ENCODE results near the gene FHOD3. TPM values are rescaled to one million over a fixed set of nuclear protein-coding genes. Genes with fewer than 3 reads are reported as not detected.

The FHOD3 gene
- total and polyA plus RNA-seq, 2 of the 13 experiments (the other 11 are each of a cell fraction or from before 2014, with no cell fraction given) = 0.07 TPM; not detected in 1

DNA sequence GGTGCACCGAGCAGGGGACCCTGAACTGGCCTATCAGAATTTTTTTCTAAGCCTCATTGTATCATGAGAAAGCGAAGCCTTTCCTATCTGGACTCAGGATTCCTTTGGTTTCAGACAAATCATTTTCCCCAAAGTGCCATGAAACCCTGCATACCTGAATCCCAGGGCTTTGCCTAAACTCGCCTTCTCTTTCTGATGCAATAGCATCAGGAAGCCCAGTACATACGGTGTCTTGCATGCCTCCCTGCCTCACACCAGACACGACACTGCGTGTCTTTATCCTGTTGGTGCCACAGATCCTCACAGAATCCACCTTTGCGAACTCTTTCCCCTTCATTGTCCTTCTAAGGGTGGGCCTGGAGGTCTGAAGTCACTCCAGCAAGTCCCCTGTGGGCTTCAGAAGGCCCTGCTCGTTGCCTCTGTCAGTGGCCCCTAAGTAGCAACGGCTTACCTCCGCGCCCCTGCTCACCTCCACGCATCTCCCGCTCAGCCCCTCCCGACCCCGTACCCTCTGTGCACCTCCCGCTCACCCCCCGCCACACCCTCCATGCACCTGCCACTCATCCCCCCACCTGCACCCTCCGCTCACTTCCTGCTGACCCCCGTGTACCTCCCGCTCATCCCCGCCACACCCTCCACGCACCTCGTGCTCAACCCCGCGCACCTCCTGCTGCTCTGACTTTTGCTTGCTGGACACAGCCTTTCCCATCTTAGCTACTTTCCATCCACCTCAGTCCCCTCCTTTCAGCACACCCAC lies 447.9 kb downstream of the FHOD3 start:
- intact Hi-C loops (cut with micrococcal nuclease; ENCODE audit: unreplicated experiment) (no loop called here), in situ Hi-C loops (cut with HindIII; ENCODE audit: extremely low pct_ligation_motif_present, low pct_unique_long_range_greater_than_20kb) (no loop called here)
- BruUV-seq (replicated peaks) = no TSS peak
- no peak for TF ChIP-seq NR2F1 (CRISPR knock-in tag; IDR thresholded peaks at IDR 0.05)
- no peak for TF ChIP-seq ZNF282 (IDR thresholded peaks at IDR 0.05; ENCODE audit: partially characterized antibody)
- TF ChIP-seq, protein P1, sequence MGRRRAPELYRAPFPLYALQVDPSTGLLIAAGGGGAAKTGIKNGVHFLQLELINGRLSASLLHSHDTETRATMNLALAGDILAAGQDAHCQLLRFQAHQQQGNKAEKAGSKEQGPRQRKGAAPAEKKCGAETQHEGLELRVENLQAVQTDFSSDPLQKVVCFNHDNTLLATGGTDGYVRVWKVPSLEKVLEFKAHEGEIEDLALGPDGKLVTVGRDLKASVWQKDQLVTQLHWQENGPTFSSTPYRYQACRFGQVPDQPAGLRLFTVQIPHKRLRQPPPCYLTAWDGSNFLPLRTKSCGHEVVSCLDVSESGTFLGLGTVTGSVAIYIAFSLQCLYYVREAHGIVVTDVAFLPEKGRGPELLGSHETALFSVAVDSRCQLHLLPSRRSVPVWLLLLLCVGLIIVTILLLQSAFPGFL (CRISPR knock-in tag; IDR thresholded peaks at IDR 0.05) = no peak
- no peak for TF ChIP-seq ZFP82 (CRISPR knock-in tag; IDR thresholded peaks at IDR 0.05; ENCODE audit: borderline replicate concordance)
- no peak for TF ChIP-seq ZSCAN29 (CRISPR knock-in tag; conservative IDR thresholded peaks at IDR 0.05)
- TF ChIP-seq NBN (conservative IDR thresholded peaks at IDR 0.05) = no peak
- no peak for TF ChIP-seq AGO1 (IDR thresholded peaks at IDR 0.05; ENCODE audit: low read depth, low read length, poor library complexity, severe bottlenecking)
- TF ChIP-seq GFI1 (CRISPR knock-in tag; IDR thresholded peaks at IDR 0.05; ENCODE audit: borderline replicate concordance) = no peak
- TF ChIP-seq SMAD9 (CRISPR knock-in tag; IDR thresholded peaks at IDR 0.05) = no peak
- ATAC-seq (no peak), FAIRE-seq (no peak), DNase-seq (ENCODE audit: low spot score) (no peak)
- Histone ChIP-seq H3K27ac (ENCODE audit: extremely low read length, insufficient read depth, low read length) (no peak overlapping the region), H3K9ac (ENCODE audit: insufficient read depth, low read depth, low read length) (no peak overlapping the region), H3K4me1 (ENCODE audit: insufficient read depth, low read length) (no peaks in the 10 kb centered on the region), H3K4me3 (replicated peaks in 1 of 3; ENCODE audit: insufficient read depth in 1 of 3, low read depth in 2 of 3, low read length in 3 of 3) (no peak overlapping the region), H3K36me3 (replicated peaks in 1 of 2; ENCODE audit: control insufficient read depth in 1 of 2, insufficient read depth in 2 of 2, low read length in 2 of 2) (no peaks in the 10 kb centered on the region), H3K79me2 (ENCODE audit: insufficient read depth, low read length) (no peaks in the 10 kb centered on the region), H4K20me1 (ENCODE audit: insufficient read depth, low read length) (no peaks in the 10 kb centered on the region), H2AFZ (ENCODE audit: low read length) (no peak overlapping the region), H3K4me2 (ENCODE audit: low read depth, low read length) (no peak overlapping the region), H3K9me3 (ENCODE audit: low read length) (no peaks in the 10 kb centered on the region), H3K27me3 (ENCODE audit: control insufficient read depth in 1 of 2, insufficient read depth in 2 of 2, low read length in 2 of 2) (peaks cover 2 to 3% of the 10 kb centered on the region in 2 experiments; a peak in 3 of 5 replicates)
- 51% methylated on average over 24 of the region's 25 CpGs for WGBS (ENCODE audit: low lambda C conversion rate)
- ChIA-PET POLR2A (no interaction called here), CTCF (ENCODE audit: low intra/inter-chr PET ratio, low total read pairs) (no interaction called here)

Measured in HepG2 (cell line).